SK-N-SH (cell line): ENCODE measurements around the gene PRG2. TPM values are rescaled to one million over a fixed set of nuclear protein-coding genes. Genes with fewer than 3 reads are reported as not detected.

Experiments used
- CTCF ChIA-PET: fragments of 300-600, 350-600 bp; formaldehyde crosslinking; extraction: SDS; loops from one replicate; lab custom pipeline; 2021; lab: Yijun Ruan, JAX
- POLR2A ChIA-PET: fragments of 350-600 bp; sonication (Branson Sonifier 250); formaldehyde crosslinking; extraction: SDS; loops from one replicate; lab custom pipeline; 2020; ENCODE audit warnings: antibody characterized with exemption, inconsistent platforms; lab: Yijun Ruan, JAX
- DNase-seq: peaks from one replicate; pipeline ENCODE4 v3.0.0; 2012
- H2AFZ ChIP-seq: fragments of 200-600 bp; sonication (generic); 2 replicates; pipeline ENCODE4 v1.8.1; 2016; ENCODE audit warnings: antibody characterized with exemption, mild to moderate bottlenecking, low read depth
- H3F3A ChIP-seq: fragments of 200-600 bp; sonication (generic); replicated peaks from 2 replicates; pipeline ENCODE3; 2016; ENCODE audit warnings: antibody characterized with exemption, mild to moderate bottlenecking; ENCODE audit not compliant: insufficient read depth
- H3K27ac ChIP-seq, 2 experiments: fragments of 200-500 bp in 1 of 2; fragments of 200-600 bp in 1 of 2; sonication (Bioruptor generic) in 1 of 2; sonication (generic), shearing (Covaris generic) in 1 of 2; 2 replicates each; pipeline versions ENCODE4 v1.5.1 to v1.6.1; 2014 to 2016; ENCODE audit warnings: low read depth in 2 of 2, inconsistent platforms in 1 of 2, low read length in 1 of 2, mild to moderate bottlenecking in 1 of 2, mixed read lengths in 1 of 2
- H3K27me3 ChIP-seq: fragments of 200-600 bp; sonication (generic), shearing (Covaris generic); 2 replicates; pipeline ENCODE4 v1.6.1; 2016; ENCODE audit warnings: mixed run types; ENCODE audit not compliant: insufficient read depth
- H3K36me3 ChIP-seq, 2 experiments: fragments of 200-500 bp in 1 of 2; fragments of 200-600 bp in 1 of 2; sonication (Bioruptor generic) in 1 of 2; sonication (generic) in 1 of 2; replicated peaks in 1 of 2; 2 replicates each; pipeline versions ENCODE3 to v1.5.1; 2014 to 2016; ENCODE audit warnings: low read length in 1 of 2, mild to moderate bottlenecking in 1 of 2; ENCODE audit not compliant: insufficient read depth in 2 of 2, control insufficient read depth in 1 of 2
- H3K4me1 ChIP-seq, 2 experiments: fragments of 200-500 bp in 1 of 2; fragments of 200-600 bp in 1 of 2; sonication (Bioruptor generic) in 1 of 2; sonication (generic), shearing (Covaris generic) in 1 of 2; 2 replicates each; pipeline versions ENCODE4 v1.5.1 to v1.6.1; 2014 to 2016; ENCODE audit warnings: low read depth in 1 of 2, low read length in 1 of 2, mixed run types in 1 of 2; ENCODE audit not compliant: insufficient read depth in 2 of 2, control insufficient read depth in 1 of 2
- H3K4me2 ChIP-seq: fragments of 200-600 bp; sonication (generic), shearing (Covaris generic); 2 replicates; pipeline ENCODE4 v1.6.1; 2017; ENCODE audit warnings: mixed run types
- H3K4me3 ChIP-seq, 2 experiments: fragments of 200-500 bp in 1 of 2; fragments of 200-600 bp in 1 of 2; sonication (Bioruptor generic) in 1 of 2; sonication (generic), shearing (Covaris generic) in 1 of 2; 2 replicates each; pipeline versions ENCODE4 v1.5.1 to v1.8.1; 2014 to 2016; ENCODE audit warnings: low read depth in 2 of 2, inconsistent platforms in 1 of 2, low read length in 1 of 2, mild to moderate bottlenecking in 1 of 2, mixed read lengths in 1 of 2, moderate library complexity in 1 of 2
- H3K79me2 ChIP-seq: fragments of 200-600 bp; sonication (generic); 2 replicates; pipeline ENCODE4 v1.8.1; 2017; ENCODE audit warnings: mild to moderate bottlenecking; ENCODE audit not compliant: insufficient read depth
- H3K9ac ChIP-seq: fragments of 200-600 bp; sonication (generic); 2 replicates; pipeline ENCODE4 v1.6.1; 2017; ENCODE audit warnings: mixed run types
- H3K9me2 ChIP-seq: fragments of 200-600 bp; sonication (generic); 2 replicates; pipeline ENCODE4 v1.6.1; 2017; ENCODE audit warnings: mixed run types
- H3K9me3 ChIP-seq: fragments of 200-600 bp; sonication (generic); 2 replicates; pipeline ENCODE4 v1.6.1; 2017; ENCODE audit warnings: mixed run types, mild to moderate bottlenecking, moderate library complexity
- H4K20me1 ChIP-seq: fragments of 200-600 bp; sonication (generic); 2 replicates; pipeline ENCODE4 v1.6.1; 2017; ENCODE audit warnings: mild to moderate bottlenecking, mixed run types; ENCODE audit not compliant: insufficient read depth
- FOSL2 ChIP-seq: IDR thresholded peaks from 2 replicates; pipeline ENCODE4 v1.4.0; 2012; ENCODE audit warnings: low read depth, mild to moderate bottlenecking, moderate library complexity, borderline replicate concordance
- FOXJ3 ChIP-seq: sonication (generic); formaldehyde crosslinking; IDR thresholded peaks from 2 replicates; pipeline ENCODE4 v1.5.1; 2020; ENCODE audit warnings: mild to moderate bottlenecking, missing genetic modification reagents
- FOXM1 ChIP-seq: IDR thresholded peaks from 2 replicates; pipeline ENCODE4 v1.4.0; 2012; ENCODE audit warnings: low read depth, mild to moderate bottlenecking
- GABPA ChIP-seq: IDR thresholded peaks from 2 replicates; pipeline ENCODE4 v1.4.0; 2012; ENCODE audit warnings: low read depth, mild to moderate bottlenecking
- GATA2 ChIP-seq: sonication (generic); formaldehyde crosslinking; IDR thresholded peaks from 2 replicates; pipeline ENCODE4 v1.5.0; 2020; ENCODE audit warnings: mild to moderate bottlenecking, missing genetic modification reagents
- IRF3 ChIP-seq: fragments of 150-350 bp; IDR thresholded peaks from 2 replicates; pipeline ENCODE4 v1.6.1; 2016; ENCODE audit warnings: mild to moderate bottlenecking, low read depth, low read length
- MAX ChIP-seq: IDR thresholded peaks from 2 replicates; pipeline ENCODE4 v1.4.0; 2012; ENCODE audit warnings: low read depth
- MEF2A ChIP-seq: IDR thresholded peaks from 2 replicates; pipeline ENCODE4 v1.4.0; 2012; ENCODE audit warnings: low read depth, borderline replicate concordance
- NRF1 ChIP-seq: IDR thresholded peaks from 2 replicates; pipeline ENCODE4 v1.6.1; 2012; ENCODE audit warnings: low read depth, mild to moderate bottlenecking, low read length
- POLR2AphosphoS5 ChIP-seq: IDR thresholded peaks from 2 replicates; pipeline ENCODE4 v1.6.1; 2012; ENCODE audit warnings: low read depth, low read length
- RAD21 ChIP-seq: IDR thresholded peaks from 2 replicates; pipeline ENCODE4 v1.6.1; 2012; ENCODE audit warnings: mild to moderate bottlenecking, low read length
- RCOR1 ChIP-seq: fragments of 150-350 bp; IDR thresholded peaks from 2 replicates; pipeline ENCODE4 v1.6.1; 2017; ENCODE audit warnings: antibody characterized with exemption, low read length
- RFX5 ChIP-seq: IDR thresholded peaks from 2 replicates; pipeline ENCODE4 v1.6.1; 2012; ENCODE audit warnings: mild to moderate bottlenecking, improper control_type of control experiment, low read length
- TAF1 ChIP-seq: IDR thresholded peaks from 2 replicates; pipeline ENCODE4 v1.6.1; 2012; ENCODE audit warnings: low read depth, mild to moderate bottlenecking, low read length, moderate library complexity, borderline replicate concordance
- TEAD4 ChIP-seq: IDR thresholded peaks from 2 replicates; pipeline ENCODE4 v1.4.0; 2012; ENCODE audit warnings: mild to moderate bottlenecking, borderline replicate concordance; ENCODE audit not compliant: insufficient read depth
- USF1 ChIP-seq: IDR thresholded peaks from 2 replicates; pipeline ENCODE4 v1.4.0; 2012; ENCODE audit warnings: low read depth, borderline replicate concordance
- USF2 ChIP-seq: fragments of 150-350 bp; IDR thresholded peaks from 2 replicates; pipeline ENCODE4 v1.6.1; 2017; ENCODE audit warnings: antibody characterized with exemption, low read length, low read depth, borderline replicate concordance
- YY1 ChIP-seq: IDR thresholded peaks from 2 replicates; pipeline ENCODE4 v1.4.0; 2012; ENCODE audit warnings: low read depth, mild to moderate bottlenecking
- polyA plus RNA-seq, 3 experiments: library from polyadenylated mRNA; depleted of rRNA; stranded (reverse); fragments of >200 nt; gene quantifications; 2 replicates each; pipeline ENCODE4 v1.2.3, GENCODE V29; 2012

PRG2 gene
- polyA plus RNA-seq, 1 of the 3 experiments (the other 2 are of a cell fraction) = not detected

GRCh38 chr11:57410287-57410686 is 19.8 kb upstream of the PRG2 start:
- Histone ChIP-seq H3K9me2 (no peaks in the 10 kb centered on the region), H3K4me3 (no peak overlapping the region), H3K9me3 (no peaks in the 10 kb centered on the region), H4K20me1 (no peaks in the 10 kb centered on the region), H3K27me3 (no peaks in the 10 kb centered on the region), H3K27ac (no peak overlapping the region), H2AFZ (no peak overlapping the region), H3F3A (no peaks in the 10 kb centered on the region), H3K4me2 (no peak overlapping the region), H3K4me1 (no peaks in the 10 kb centered on the region; a peak in 1 of 4 replicates)
- CTCF ChIA-PET = interaction anchor here (1.3 kb wide), 1 partner anchor 48 kb away, joined by 3 read pairs; no protein-coding TSS in a partner anchor
- TF ChIP-seq USF2 = no peak
- TF ChIP-seq FOXJ3 (CRISPR knock-in tag) = no peak
- no peak for TF ChIP-seq FOSL2
- TF ChIP-seq GATA2 = no peak
- no peak for TF ChIP-seq RAD21
- TF ChIP-seq TAF1 = no peak
- no peak for TF ChIP-seq TEAD4
- TF ChIP-seq GABPA = no peak
- no peak for TF ChIP-seq MAX
- no peak for TF ChIP-seq YY1
- no peak for TF ChIP-seq IRF3
- no peak for TF ChIP-seq FOXM1
- no peak for TF ChIP-seq USF1
- TF ChIP-seq POLR2AphosphoS5 = no peak
- TF ChIP-seq MEF2A = no peak
- TF ChIP-seq RCOR1 = no peak
- TF ChIP-seq RFX5 = no peak
- TF ChIP-seq NRF1 = no peak
- TF ChIP-seq, all 33 proteins: peak for 0
- POLR2A ChIA-PET = no interaction called here
- DNase-seq = no peak
- Histone ChIP-seq H3K36me3 (no peaks in the 10 kb centered on the region), H3K79me2 (no peaks in the 10 kb centered on the region), H3K9ac (no peak overlapping the region)
